ENCODE data around the gene MID1.

The MID1 gene

GRCh38 chrX:10534611-10535010, 85.8 kb downstream of the MID1 start:
- no peak overlapping the region for H3K4me3 Mint-ChIP-seq
- no peaks in the 10 kb centered on the region for H3K9me3 Mint-ChIP-seq
- DNase-seq: no peak
- ATAC-seq: no peak
- H3K27ac Mint-ChIP-seq: no peak overlapping the region
- no peaks in the 10 kb centered on the region for H3K27me3 Mint-ChIP-seq
- H3K4me1 Mint-ChIP-seq: no peaks in the 10 kb centered on the region

- ATAC-seq (no peak), DNase-seq (no peak)
- H3K4me1 Mint-ChIP-seq: no peaks in the 10 kb centered on the region
- H3K4me3 Mint-ChIP-seq: no peak overlapping the region
- no peak overlapping the region for H3K27ac Mint-ChIP-seq
- no peaks in the 10 kb centered on the region for H3K9me3 Mint-ChIP-seq
- H3K27me3 Mint-ChIP-seq: no peaks in the 10 kb centered on the region
Observed at GRCh38 chrX:10533696-10534365, 86.6 kb downstream of the MID1 start.

- DNase-seq (no peak), ATAC-seq (no peak)
- no peak overlapping the region for H3K27ac Mint-ChIP-seq
- H3K27me3 Mint-ChIP-seq: no peaks in the 10 kb centered on the region
- no peaks in the 10 kb centered on the region for H3K9me3 Mint-ChIP-seq
- no peak overlapping the region for H3K4me3 Mint-ChIP-seq
- H3K4me1 Mint-ChIP-seq: no peaks in the 10 kb centered on the region
Observed at GRCh38 chrX:10531927-10532326, 88.5 kb downstream of the MID1 start.

- Mint-ChIP-seq H3K27ac (no peak overlapping the region), H3K27me3 (no peaks in the 10 kb centered on the region), H3K9me3 (no peaks in the 10 kb centered on the region), H3K4me1 (no peaks in the 10 kb centered on the region), H3K4me3 (no peak overlapping the region)
- DNase-seq (no peak), ATAC-seq (no peak)
Observed at GRCh38 chrX:10529344-10529743, 91.0 kb downstream of the MID1 start.

- Mint-ChIP-seq H3K9me3 (peaks cover 0 to under 1% of the 10 kb centered on the region in 2 donors), H3K4me1 (no peaks in the 10 kb centered on the region), H3K27ac (no peak overlapping the region), H3K27me3 (no peaks in the 10 kb centered on the region), H3K4me3 (no peak overlapping the region)
- DNase-seq: no peak
- ATAC-seq: no peak
Observed at GRCh38 chrX:10526451-10526850, 93.9 kb downstream of the MID1 start.

GRCh38 chrX:10525381-10526120, 94.8 kb downstream of the MID1 start:
- ATAC-seq (no peak), DNase-seq (no peak)
- peaks cover 0 to 4% of the 10 kb centered on the region in 2 donors for H3K9me3 Mint-ChIP-seq
- no peak overlapping the region for H3K27ac Mint-ChIP-seq
- H3K4me1 Mint-ChIP-seq: no peaks in the 10 kb centered on the region
- H3K4me3 Mint-ChIP-seq: no peak overlapping the region
- H3K27me3 Mint-ChIP-seq: no peaks in the 10 kb centered on the region

GRCh38 chrX:10524578-10524977, 95.8 kb downstream of the MID1 start:
- no peak for DNase-seq
- no peaks in the 10 kb centered on the region for H3K27me3 Mint-ChIP-seq
- no peak overlapping the region for H3K27ac Mint-ChIP-seq
- H3K4me3 Mint-ChIP-seq: no peak overlapping the region
- peaks cover 0 to 4% of the 10 kb centered on the region in 2 donors for H3K9me3 Mint-ChIP-seq
- no peaks in the 10 kb centered on the region for H3K4me1 Mint-ChIP-seq
- ATAC-seq: no peak

DNA sequence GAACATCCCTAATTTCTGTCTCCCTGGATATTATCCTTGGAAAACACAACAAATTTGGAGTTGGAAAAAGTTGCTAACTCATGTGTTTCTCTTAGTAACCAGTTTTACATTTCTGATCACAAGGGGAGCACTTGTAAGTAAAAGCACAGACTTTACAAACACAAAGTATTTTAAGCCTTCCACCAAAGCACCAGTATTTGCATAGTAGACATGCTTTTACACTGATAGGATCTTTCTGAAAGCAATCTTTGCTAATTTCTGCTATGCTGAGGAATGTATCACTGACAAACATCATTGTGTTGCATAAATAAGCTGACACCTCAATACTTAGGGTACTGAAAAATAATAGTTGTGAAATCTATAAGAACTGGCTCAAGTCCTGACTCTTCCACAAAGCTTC, 100.6 kb downstream of the MID1 start:
- H3K9me3 Mint-ChIP-seq: peaks cover 0 to 4% of the 10 kb centered on the region in 2 donors
- H3K27ac Mint-ChIP-seq: no peak overlapping the region
- DNase-seq: no peak
- H3K27me3 Mint-ChIP-seq: no peaks in the 10 kb centered on the region
- ATAC-seq: no peak
- no peak overlapping the region for H3K4me3 Mint-ChIP-seq
- H3K4me1 Mint-ChIP-seq: no peaks in the 10 kb centered on the region

GRCh38 chrX:10519278-10519677, 101.1 kb downstream of the MID1 start:
- peaks cover 0 to 4% of the 10 kb centered on the region in 2 donors for H3K9me3 Mint-ChIP-seq
- H3K4me3 Mint-ChIP-seq: no peak overlapping the region
- no peaks in the 10 kb centered on the region for H3K27me3 Mint-ChIP-seq
- no peak for DNase-seq
- H3K4me1 Mint-ChIP-seq: no peaks in the 10 kb centered on the region
- no peak overlapping the region for H3K27ac Mint-ChIP-seq
- no peak for ATAC-seq

- ATAC-seq (no peak), DNase-seq (no peak)
- Mint-ChIP-seq H3K27me3 (no peaks in the 10 kb centered on the region), H3K27ac (no peak overlapping the region), H3K4me1 (no peaks in the 10 kb centered on the region), H3K9me3 (peaks cover 0 to 4% of the 10 kb centered on the region in 2 donors), H3K4me3 (no peak overlapping the region)
Observed at GRCh38 chrX:10518073-10518472, 102.3 kb downstream of the MID1 start.

- H3K9me3 Mint-ChIP-seq: peaks cover 0 to 4% of the 10 kb centered on the region in 2 donors
- no peaks in the 10 kb centered on the region for H3K27me3 Mint-ChIP-seq
- H3K4me1 Mint-ChIP-seq: no peaks in the 10 kb centered on the region
- ATAC-seq: no peak
- H3K4me3 Mint-ChIP-seq: no peak overlapping the region
- no peak for DNase-seq
- H3K27ac Mint-ChIP-seq: no peak overlapping the region
Observed at GRCh38 chrX:10516781-10517322, 103.5 kb downstream of the MID1 start.

DNA sequence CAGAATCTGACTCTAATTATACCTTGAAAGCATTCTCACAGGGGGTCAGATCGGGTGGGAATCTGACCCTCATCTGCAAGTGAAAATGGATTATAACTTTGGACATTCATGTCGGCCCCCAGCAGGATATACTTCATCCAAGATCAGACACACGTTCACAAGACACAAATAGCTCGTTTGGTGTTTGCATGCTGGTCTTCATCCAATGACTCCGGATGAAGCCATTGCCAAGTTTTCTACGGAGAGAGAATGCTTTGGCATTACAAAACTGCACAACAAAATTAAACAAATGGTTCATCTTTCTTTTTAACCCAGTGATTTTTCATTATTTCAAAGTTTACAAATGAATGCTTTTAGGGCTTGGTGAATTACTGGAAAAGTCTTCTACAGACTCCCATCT, 105.5 kb downstream of the MID1 start:
- Mint-ChIP-seq H3K4me1 (no peaks in the 10 kb centered on the region), H3K4me3 (no peak overlapping the region), H3K27ac (no peak overlapping the region), H3K9me3 (no peaks in the 10 kb centered on the region), H3K27me3 (no peaks in the 10 kb centered on the region)
- DNase-seq (no peak), ATAC-seq (no peak)

DNA sequence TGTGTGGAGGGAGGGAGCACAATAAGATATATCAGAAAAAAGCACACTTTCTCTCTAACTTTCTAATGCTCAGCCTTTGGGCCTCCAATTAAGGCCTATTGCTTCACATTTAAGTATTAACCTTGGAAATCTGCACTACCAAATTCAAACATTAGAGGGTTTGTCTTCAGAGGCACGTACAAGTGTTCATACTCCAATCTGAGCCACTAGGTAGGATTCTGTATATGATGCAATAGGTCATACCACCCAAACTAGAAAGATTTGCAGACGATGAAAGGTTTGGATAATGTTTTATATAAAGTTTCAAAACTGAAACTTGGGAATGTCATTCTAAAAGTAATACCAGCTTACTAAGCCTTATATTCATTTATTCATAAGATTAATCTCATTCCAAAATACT, 106.4 kb downstream of the MID1 start:
- Mint-ChIP-seq H3K9me3 (no peaks in the 10 kb centered on the region), H3K4me3 (no peak overlapping the region), H3K27me3 (no peaks in the 10 kb centered on the region), H3K4me1 (no peaks in the 10 kb centered on the region), H3K27ac (no peak overlapping the region)
- ATAC-seq: no peak
- DNase-seq: no peak

DNA sequence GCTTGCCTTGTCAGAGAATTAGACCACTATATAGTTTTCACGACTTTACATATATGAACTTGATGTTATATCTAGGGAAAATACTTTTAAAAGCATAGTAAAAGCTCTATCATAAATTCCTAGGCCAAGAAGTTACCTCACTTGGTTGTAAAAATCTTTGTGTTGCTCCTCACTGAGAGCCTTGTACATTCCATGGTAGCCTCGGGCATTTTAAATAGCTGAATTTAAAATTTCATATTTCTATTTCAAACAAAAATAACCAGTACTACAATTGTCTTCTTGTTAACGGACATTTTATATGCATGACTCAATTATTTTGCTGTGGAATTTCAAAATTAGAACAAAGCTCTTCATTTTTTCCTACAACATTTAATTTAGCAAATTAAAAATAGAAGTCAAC, 107.6 kb downstream of the MID1 start:
- DNase-seq (no peak), ATAC-seq (no peak)
- Mint-ChIP-seq H3K9me3 (no peaks in the 10 kb centered on the region), H3K4me1 (no peaks in the 10 kb centered on the region), H3K27ac (no peak overlapping the region), H3K4me3 (no peak overlapping the region), H3K27me3 (no peaks in the 10 kb centered on the region)

- H3K4me3 Mint-ChIP-seq: no peak overlapping the region
- no peaks in the 10 kb centered on the region for H3K4me1 Mint-ChIP-seq
- ATAC-seq: no peak
- H3K27ac Mint-ChIP-seq: no peak overlapping the region
- no peaks in the 10 kb centered on the region for H3K9me3 Mint-ChIP-seq
- H3K27me3 Mint-ChIP-seq: no peaks in the 10 kb centered on the region
- no peak for DNase-seq
Observed at GRCh38 chrX:10512258-10512657, 108.1 kb downstream of the MID1 start.

GRCh38 chrX:10509397-10509796, 111.0 kb downstream of the MID1 start:
- no peaks in the 10 kb centered on the region for H3K27me3 Mint-ChIP-seq
- H3K9me3 Mint-ChIP-seq: no peaks in the 10 kb centered on the region
- no peak for DNase-seq
- ATAC-seq: no peak
- no peaks in the 10 kb centered on the region for H3K4me1 Mint-ChIP-seq
- H3K27ac Mint-ChIP-seq: no peak overlapping the region
- H3K4me3 Mint-ChIP-seq: no peak overlapping the region

Data from stimulated activated naive CD8-positive, alpha-beta T cell treated with anti-CD3 and anti-CD28 coated beads, Interleukin-15, amount 100 ng/mL, for 72 hours (primary cell).